ENCODE results near the gene GLT1D1.
"Not testable (repeated sequence)": the region's sequence is repeated elsewhere in the genome, so short reads cannot be mapped to it uniquely, and the experiment has no call there.

The GLT1D1 gene

GRCh38 chr12:128852885-128853599, at the start of gene GLT1D1:
Gene GLT1D1, plus strand, starts transcription at chr12:128853478. Its CDS starts 104 bp downstream, at chr12:128853582.
- DNase-seq = no peak

GRCh38 chr12:128803788-128804187, 49.5 kb upstream of the GLT1D1 start:
- DNase-seq = no peak

- DNase-seq = no peak
These were observed 48.5 kb upstream of the GLT1D1 start for GRCh38 chr12:128804762-128805161.

GRCh38 chr12:128805406-128805805, 47.9 kb upstream of the GLT1D1 start:
- DNase-seq = not testable (repeated sequence)

GRCh38 chr12:128806573-128806972, 46.7 kb upstream of the GLT1D1 start:
- DNase-seq = no peak

- no peak for DNase-seq
These were observed 46.0 kb upstream of the GLT1D1 start for GRCh38 chr12:128807161-128807724.

GRCh38 chr12:128808651-128809050, 44.6 kb upstream of the GLT1D1 start:
- DNase-seq = no peak

- no peak for DNase-seq
These were observed 42.8 kb upstream of the GLT1D1 start for GRCh38 chr12:128810182-128811127.

GRCh38 chr12:128811806-128812205, 41.5 kb upstream of the GLT1D1 start:
- DNase-seq = peak; percentile 35

GRCh38 chr12:128813392-128813791, 39.9 kb upstream of the GLT1D1 start:
- DNase-seq = no peak

GRCh38 chr12:128813883-128814282, 39.4 kb upstream of the GLT1D1 start:
- DNase-seq = no peak

GRCh38 chr12:128814411-128815261, 38.6 kb upstream of the GLT1D1 start:
- DNase-seq = no peak

- no peak for DNase-seq
These were observed 37.3 kb upstream of the GLT1D1 start for GRCh38 chr12:128815779-128816642.

GRCh38 chr12:128816643-128816920, 36.7 kb upstream of the GLT1D1 start:
- no peak for DNase-seq

- peak; percentile 33 for DNase-seq
These were observed 35.9 kb upstream of the GLT1D1 start for GRCh38 chr12:128817111-128818015.

- no peak for DNase-seq
These were observed 34.9 kb upstream of the GLT1D1 start for GRCh38 chr12:128818065-128819022.

GRCh38 chr12:128819293-128820144, 33.8 kb upstream of the GLT1D1 start:
- DNase-seq = no peak

GRCh38 chr12:128820253-128820652, 33.0 kb upstream of the GLT1D1 start:
- DNase-seq = no peak
